Testis (tissue), 2 donors: ENCODE data around the gene NUAK1.

Source experiments
- CTCF ChIP-seq, 3 experiments: fragments of 450-650 bp in 2 of 3; fragments of 200-600 bp in 1 of 3; sonication (generic) in 1 of 3; IDR thresholded peaks; one replicate each; pipeline ENCODE4 v1.5.1; 2016 to 2019; ENCODE audit warnings: antibody characterized with exemption in 3 of 3, mild to moderate bottlenecking in 2 of 3, moderate library complexity in 1 of 3
- POLR2A ChIP-seq: fragments of 450-650 bp; IDR thresholded peaks from one replicate; pipeline ENCODE4 v1.6.1; 2017; ENCODE audit warnings: antibody characterized with exemption, mild to moderate bottlenecking, moderate library complexity

- TF ChIP-seq CTCF (IDR thresholded peaks at IDR 0.05) (no peak), POLR2A (no peak)
These were observed 118.0 kb downstream of the NUAK1 start for GRCh38 chr12:106020736-106021135.
